ENCODE results near the gene RAB40B. TPM values are rescaled to one million over a fixed set of nuclear protein-coding genes. Genes with fewer than 3 reads are reported as not detected.

RAB40B gene
- total RNA-seq, 1 donor from 2014 or later: 21.3 TPM

DNA sequence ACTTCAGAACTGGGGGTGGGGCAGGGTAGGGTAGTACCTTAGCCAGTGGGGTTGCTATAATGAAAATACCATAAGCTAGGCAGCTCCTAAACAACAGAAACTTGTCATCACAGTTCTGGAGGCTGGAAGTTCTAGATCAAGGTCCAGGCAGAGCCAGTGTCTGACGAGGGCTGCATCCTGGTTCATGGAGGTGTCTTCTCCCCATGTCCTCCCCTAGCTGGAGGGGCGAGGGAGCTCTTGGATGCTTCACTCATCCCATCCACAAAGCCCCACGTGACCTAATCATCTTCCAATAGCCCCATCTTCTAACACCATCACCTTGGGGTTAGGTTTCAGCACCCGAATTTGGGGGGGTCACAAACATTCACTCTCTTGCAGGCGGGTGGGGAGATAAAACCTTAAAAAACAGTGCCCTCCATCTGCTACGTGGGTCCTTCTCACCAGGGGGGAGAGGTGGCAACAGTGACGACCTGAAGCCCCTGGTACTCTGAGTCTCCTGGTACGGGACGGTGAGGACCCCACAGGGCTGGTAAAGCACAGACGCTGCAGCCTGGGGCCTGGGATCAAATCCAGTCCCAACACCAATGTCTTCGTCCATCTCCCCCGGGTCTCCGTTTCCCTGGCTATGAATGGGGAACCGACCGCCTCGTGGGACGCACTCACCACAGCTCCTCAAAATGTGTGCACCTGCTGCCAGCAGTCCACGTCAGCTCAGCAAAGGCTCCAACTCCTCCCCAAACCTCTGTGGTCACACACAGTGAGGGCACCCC is 22.8 kb downstream of the RAB40B start:
- DNase-seq: no peak
- intact Hi-C loops (cut with micrococcal nuclease): no loop called here
- no peak for ATAC-seq

DNA sequence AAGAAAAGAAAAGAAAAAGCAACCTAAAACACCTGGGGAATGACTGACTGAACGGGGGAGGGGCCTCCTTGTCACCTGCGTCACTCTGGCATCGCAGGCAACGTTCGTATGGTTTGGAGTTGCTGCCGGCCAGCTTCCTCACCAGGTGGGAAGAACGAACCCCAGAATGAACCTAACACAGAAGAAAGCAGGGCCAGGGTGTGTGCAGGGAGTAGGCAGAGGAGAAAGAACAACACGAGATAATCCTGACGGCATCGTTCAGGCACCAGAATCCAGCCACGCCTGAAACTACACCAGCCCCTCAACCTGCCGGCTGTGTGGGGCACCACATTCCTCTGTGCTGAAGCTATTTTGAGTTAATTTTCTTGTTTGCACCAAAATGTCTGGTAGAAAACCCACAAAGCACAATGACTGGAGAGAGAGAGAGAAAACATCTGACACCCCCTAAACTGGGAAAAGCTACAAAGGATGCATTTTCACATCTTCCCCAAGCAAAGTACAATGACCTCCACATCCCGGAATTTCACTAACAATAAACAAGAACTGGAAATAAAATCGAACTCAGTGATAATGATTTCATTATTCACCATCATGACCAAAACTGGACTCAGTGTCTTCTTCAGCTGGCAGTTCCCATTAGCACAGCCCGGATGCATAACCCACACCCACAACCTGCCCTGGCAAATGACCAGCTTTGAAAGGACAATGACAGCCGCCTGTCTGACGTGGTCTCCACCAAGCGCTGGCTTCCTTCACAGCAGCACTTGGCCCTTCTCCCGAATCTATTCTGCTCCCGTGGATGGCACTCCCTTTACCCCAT is 23.6 kb downstream of the RAB40B start:
- intact Hi-C loops (cut with micrococcal nuclease): no loop called here
- peak; percentile 32 for ATAC-seq
- no peak for DNase-seq

DNA sequence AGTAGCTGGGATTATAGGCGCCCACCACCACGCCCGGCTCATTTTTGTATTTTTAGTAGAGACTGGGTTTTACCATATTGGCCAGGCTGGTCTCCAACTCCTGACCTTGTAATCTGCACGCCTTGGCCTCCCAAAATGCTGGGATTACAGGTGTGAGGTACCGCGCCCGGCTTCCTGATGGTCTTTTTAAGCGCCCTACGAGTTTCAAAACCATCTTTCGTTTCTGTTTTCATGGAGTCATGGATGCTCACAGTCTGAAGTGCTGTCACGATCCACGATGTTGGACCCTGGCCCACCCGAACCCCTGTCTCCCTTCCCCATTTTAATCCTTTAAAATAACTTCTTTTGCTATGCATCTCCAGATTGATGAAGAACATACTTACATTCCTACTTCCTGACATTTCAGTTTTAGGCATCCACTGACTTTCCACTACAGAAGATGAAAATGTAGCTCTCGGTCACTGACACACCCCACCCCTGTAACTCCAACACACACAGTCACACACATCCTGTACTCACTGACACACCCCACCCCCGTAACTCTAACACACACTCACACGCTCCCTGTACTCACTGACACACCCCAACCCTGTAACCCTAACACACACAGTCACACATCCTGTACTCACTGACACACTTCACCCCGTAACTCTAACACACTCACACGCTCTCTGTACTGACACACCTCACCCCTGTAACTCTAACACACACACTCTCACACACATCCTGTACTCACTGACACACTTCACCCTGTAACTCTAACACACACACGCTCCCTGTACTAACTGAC is 27.6 kb downstream of the RAB40B start:
- intact Hi-C loops (cut with micrococcal nuclease): no loop called here
- no peak for DNase-seq
- ATAC-seq: no peak

DNA sequence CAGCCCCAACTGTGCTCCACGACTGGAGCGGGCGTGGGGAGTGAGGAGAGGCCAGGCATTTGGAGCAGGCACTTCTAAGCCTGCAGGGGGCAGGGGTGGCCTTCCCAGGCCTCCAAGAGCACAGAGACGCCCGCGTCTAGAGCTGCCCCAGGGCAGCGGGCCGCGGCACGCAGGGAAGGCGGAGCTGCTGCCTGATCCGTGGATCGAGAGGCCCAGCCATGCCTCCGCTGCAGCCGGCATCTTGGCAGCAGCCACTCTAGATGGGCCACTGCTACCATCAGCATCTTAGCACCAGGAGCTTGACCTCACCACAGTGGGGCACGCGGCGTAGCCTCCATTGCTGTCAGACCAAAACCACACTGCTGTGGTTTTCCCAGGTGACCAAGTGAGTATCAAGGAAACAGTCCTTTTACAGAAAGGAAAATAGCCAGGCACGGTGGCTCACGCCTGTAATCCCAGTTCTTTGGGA is 29.8 kb downstream of the RAB40B start:
- DNase-seq: peak; percentile 82
- intact Hi-C loops (cut with micrococcal nuclease): no loop called here
- ATAC-seq: peak; percentile 90

DNA sequence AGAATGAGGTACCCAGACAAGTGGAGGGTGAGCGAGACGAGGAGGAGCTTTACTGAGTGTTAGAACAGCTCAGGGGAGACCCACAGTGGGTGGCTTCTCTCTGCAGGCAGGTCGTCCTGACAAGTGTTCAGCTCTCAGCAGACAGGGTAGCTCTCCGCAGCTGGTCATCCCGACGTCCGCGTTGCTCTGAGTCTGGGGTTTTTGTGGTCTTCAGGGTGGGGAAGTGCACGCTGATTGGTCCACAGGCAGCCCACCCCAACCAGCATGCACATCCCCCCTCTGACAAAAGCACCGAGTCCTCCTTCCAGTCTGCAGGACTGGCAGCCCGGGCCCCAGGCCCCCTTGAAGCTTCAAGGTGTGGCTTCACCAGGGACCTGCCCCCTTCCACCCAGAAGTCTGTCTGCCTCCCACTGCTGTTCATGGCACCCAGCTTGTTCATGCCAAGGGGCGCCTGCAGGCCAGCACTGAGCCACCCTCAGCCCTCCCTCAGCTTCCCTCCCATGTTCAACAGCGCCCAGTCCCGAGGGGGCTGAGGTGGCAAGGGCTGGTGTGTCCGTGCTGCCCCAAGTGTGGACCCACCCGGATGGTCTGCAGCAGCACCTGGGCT is 30.4 kb downstream of the RAB40B start:
- ATAC-seq (no peak), DNase-seq (no peak)
- intact Hi-C loops (cut with micrococcal nuclease): no loop called here

DNA sequence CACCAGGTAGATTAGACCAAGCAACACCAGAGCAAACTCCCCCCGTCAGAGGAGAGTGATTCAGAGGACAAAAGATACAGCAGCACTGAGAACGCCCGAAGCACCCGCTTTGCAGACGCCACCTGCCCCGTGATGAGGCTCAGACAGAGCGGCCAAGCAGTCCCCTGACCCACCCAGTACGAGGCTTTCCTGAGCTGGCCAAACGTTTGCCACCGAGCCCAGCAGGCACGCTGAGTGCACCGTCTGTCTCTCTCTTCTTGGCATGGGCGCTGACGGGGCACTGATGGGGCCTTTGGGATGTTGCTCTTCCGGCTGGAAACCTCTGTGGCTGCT is 30.9 kb downstream of the RAB40B start:
- ATAC-seq: no peak
- intact Hi-C loops (cut with micrococcal nuclease): no loop called here
- no peak for DNase-seq

DNA sequence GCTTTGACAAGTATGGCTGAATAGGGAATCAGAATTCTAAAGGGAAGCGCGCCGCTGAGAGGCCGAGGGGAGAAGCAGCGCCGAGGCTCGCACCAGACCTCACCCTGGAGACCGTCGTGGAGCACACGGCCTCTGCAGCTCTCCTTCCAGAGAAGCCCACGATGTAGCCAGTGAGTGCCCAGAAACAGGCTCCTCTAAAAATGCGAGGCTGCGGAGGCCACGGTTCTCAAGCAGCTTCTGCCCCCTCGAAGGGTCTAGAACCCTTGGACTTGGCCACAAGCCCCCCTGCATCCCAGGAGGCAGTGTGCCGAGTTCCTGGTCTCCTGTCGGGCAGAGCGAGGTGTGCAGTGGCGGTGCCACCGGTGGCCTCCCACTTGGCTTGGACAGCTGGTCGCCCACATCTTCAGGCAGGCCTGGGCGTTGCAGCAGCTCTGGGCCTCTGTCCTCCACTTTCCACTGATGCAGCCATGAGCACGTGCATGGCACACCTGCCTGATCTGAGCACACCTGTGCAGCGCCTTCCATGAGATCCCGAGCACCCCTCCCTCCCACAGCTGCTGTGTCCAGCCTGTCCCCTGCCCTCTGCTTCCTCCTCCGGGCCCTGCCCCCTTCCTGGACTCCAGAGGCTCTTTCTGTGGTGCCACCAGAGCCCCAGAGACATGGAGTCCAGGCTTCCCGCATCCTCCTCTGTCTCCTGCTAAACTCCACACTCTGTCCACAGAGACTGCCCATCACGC is 31.4 kb downstream of the RAB40B start:
- intact Hi-C loops (cut with micrococcal nuclease): no loop called here
- ATAC-seq: no peak
- DNase-seq: no peak

DNA sequence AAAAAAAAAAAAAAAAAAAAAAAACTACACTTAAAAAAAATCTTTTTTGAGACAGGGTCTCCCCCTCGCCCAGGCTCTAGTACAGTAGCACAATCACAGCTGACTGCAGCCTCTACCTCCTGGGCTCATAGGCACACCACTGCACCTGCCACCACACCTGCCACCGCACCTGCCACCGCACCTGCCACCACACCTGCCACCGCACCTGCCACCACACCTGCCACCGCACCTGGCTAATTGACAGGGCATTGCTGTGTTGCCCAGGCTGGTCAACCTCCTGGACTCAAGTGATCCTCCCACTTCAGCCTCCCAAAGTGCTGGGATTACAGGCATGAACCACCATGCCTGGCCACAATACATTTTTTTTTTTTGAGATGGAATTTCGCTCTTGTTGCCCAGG is 32.6 kb downstream of the RAB40B start:
- DNase-seq: no peak
- intact Hi-C loops (cut with micrococcal nuclease): no loop called here
- no peak for ATAC-seq

DNA sequence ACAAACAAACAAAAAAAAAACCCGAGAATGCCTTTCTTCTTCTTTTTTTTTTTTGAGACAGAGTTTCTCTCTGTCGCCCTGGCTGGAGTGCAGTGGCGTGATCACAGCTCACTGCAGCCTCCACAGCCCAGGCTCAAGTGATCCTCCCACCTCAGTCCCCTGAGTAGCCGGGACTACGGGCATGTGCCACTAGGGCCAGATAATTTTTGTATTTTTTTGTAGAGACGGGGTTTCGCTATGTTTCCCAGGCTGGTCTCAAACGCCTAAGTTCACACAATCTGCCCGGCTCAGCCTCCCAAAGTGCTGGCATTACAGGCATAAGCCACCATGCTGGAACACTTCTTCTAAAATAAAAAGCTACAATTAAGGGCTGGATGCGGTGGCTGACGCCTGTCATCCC is 33.3 kb downstream of the RAB40B start:
- ATAC-seq (no peak), DNase-seq (no peak)

DNA sequence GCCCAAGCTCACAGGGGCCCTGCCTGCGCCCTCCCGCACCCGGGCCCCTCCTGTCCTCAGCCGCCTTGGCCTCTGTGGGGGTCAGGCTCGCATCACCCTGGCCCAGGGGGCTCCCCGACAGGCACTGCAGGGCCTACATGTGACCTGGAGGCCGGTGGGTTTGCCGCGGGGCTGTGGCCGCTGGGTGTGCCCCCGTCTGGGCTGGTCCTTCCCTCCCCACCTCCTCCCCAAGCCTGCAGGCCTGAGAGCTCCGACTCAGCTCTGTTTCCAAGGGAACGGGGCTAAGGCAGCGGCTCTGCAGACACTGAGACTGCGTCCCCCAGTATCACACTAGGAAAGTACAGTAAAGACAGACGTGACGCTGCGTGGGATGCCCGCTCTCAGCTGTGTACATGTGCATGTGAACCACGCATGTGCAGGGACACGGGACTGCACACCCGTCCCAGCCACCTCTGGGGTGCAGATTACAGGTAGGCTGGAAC is 33.8 kb downstream of the RAB40B start:
- DNase-seq (no peak), ATAC-seq (no peak)
- intact Hi-C loops (cut with micrococcal nuclease): no loop called here

More for the DNA sequence above, 33.3 kb downstream of the RAB40B start:
- intact Hi-C loops (cut with micrococcal nuclease): no loop called here

DNA sequence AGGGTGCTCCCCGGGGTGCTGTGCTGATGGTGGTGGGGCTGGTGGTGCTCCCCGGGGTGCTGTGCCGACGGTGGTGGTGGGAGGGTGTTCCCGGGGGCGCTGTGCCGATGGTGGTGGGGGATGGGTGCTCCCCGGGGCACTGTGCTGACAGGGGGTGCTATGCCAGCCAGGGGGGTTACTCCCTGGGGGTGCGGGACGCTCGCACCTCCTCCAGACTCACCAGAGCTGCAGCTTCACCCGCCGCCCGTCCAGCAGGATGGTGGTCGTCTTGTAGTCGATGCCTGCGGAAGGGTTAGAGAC is 34.3 kb downstream of the RAB40B start:
- intact Hi-C loops (cut with micrococcal nuclease): no loop called here
- ATAC-seq (no peak), DNase-seq (no peak)

DNA sequence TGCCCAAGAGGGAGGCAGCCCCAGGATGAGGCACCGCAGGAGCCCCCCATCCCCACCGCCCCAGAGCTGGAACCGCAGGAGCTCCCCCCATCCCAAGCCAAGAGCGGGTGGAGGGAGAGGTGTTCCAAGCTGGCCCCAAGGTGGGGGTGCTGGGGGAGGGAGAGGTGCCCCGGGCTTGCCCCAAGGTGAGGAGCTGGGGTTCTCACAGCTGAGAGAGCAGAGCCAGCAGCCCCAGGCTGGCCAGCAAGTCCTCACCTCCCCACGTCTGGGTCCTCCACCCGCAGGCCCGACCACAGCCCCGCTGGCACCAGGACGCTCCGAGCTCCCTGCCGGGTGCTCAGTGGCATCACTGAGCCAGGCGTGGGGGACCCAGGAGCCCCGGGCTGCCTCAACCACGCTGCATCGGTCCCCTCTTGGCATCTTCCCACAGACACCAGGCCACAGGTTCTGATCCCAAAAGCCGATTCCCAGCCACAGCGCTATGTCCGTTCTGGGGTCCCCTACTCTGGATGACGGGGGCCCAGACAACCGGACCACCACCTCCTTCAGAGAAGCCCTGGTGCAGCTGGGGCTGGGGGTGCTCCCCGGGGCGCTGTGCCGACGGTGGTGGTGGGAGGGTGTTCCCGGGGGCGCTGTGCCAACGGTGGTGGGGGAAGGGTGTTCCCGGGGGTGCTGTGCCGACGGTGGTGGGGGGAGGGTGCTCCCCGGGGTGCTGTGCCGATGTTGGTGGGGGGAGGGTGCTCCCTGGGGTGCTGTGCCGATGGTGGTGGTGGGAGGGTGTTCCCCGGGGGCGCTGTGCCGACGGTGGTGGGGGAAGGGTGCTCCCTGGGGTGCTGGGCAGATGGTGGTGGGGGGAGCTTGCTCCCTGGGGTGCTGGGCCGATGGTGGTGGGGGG is 34.9 kb downstream of the RAB40B start:
- no peak for DNase-seq

DNA sequence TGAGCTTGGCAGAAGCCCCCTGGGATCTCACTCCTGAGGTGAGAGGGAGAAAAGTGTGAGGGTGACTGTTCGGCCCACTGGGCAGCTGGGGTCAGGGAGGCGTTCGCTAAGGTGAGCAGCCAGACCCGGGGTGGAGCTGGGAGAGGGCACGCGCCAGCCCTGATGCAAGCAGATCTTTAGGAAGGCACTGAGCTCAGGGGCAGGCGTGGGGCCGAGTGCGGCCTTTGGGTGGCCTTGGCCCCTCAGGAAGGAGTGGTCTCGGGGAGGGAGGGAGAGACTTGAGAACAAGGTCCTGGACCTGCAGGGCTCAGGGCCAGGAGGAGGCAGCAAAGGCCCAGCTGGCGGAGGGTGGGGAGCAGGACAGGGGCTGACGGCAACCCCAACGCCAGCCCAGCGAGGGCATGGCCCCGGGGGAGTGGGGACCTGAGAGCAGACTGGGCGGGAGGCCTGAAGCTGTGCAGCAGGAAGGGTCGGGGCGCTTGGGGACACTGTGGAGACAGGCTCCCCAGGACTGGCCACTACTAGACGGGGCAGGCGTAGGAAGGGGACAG is 35.7 kb downstream of the RAB40B start:
- intact Hi-C loops (cut with micrococcal nuclease): no loop called here
- ATAC-seq (no peak), DNase-seq (no peak)

More for the DNA sequence above, 34.9 kb downstream of the RAB40B start:
- intact Hi-C loops (cut with micrococcal nuclease): no loop called here
- no peak for ATAC-seq

DNA sequence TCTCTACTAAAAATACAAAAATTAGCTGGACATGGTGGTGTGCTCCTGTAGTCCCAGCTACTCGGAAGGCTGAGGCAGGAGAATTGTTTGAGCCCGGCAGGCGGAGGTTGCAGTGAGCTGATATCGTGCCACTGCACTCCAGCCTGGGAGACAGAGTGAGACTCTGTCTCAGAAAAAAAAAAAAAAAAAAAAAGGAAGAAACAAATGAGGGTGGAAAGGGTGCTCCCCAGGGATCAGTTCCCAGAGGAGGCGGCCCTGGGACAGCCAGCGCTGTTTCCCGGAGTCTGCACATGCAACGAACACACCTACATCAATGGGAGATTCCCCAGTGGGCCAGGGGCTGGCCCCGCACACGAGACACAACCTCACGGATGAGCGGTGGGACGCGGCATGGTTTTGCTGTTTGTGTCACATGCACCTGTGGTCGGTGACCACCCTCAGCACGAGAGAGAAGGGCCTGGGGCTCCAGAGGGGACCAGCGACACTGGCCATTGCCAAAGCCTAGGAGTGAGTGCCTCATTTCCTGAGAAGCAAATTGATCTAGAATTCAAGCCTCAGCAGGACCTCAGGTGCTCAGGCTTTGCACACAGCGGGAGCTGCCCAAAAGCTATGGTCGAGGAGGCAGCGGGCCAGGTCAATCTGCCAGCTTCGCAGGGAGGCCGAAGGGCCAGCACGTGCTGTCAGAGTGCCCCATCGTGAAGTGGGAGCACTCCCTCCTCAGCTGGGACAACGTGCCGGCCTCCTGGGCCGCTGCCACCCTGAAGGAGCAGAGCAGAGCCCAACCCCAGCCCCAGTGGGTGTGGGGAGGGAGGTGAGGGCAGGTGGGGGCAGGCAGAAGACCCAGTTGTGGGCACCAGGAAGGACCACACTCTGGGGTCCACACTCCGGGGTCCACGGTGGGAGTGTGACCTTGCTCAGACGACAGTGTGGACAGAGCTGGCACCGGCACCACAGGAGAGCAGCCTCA is 36.5 kb downstream of the RAB40B start:
- DNase-seq (no peak), ATAC-seq (no peak)
- intact Hi-C loops (cut with micrococcal nuclease): no loop called here

DNA sequence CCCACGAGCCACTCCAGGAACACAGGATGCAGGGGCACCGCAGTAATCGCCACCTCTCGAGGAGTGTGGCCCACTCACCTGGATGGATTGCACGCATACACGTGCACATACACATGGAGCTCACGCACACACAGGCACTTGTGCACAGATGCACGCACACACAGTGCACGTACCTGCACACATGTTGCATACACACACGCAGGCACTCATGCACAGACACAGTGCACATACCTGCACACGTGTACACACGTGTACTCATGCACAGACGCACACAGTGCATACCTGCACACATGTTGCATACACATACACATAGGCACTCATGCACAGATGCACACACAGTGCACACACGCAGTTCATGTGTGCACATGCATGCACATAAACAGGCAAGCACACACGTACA is 38.6 kb downstream of the RAB40B start:
- ATAC-seq (no peak), DNase-seq (no peak)
- intact Hi-C loops (cut with micrococcal nuclease): no loop called here

DNA sequence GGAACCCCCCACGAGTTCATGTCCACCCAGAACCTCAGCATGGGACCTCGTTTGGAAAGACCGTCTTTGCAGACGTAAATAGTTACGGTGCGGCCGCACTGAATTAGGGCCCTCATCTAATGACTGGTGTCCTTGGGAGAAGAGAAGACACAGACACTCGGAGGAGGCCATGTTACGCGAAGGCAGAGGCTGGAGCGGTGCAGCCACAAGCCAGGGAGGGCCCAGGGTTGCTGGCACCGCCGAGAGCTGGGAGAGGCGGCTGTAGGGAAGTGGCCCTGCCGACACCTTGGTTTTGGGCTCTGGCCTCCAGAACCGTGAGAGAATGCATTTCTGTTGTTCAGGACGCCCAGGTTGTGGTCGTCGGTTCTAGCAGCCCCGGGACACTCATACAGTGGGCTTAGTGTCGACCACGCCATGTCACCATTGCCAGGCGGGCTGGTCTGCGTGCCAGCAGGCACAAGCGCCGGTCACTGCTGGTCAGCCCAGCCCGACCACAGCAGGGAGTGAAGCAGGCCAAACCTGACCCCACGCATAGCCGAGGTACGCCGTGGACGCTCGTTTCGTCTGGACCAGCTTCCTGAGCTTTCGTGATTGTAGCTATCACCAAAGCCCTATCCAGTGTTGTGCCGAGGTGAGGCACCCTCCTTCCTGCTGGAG is 39.6 kb downstream of the RAB40B start:
- ATAC-seq (no peak), DNase-seq (no peak)
- intact Hi-C loops (cut with micrococcal nuclease): no loop called here
